Upper lobe of right lung (tissue), 1 donor: ENCODE measurements around the gene RUSF1. TPM values are rescaled to one million over a fixed set of nuclear protein-coding genes. Genes with fewer than 3 reads are reported as not detected.
A peak's percentile ranks its signal among the peaks of the same experiment; 100 is the strongest.

Experiments
- ATAC-seq: fragments of 200-7000 bp; cut with Tn5 transposase; one replicate; pipeline ENCODE4 v1.9.1; 2020; ENCODE audit warnings: mild to moderate bottlenecking, moderate library complexity
- DNase-seq: peaks from one replicate; pipeline ENCODE4 v3.0.0-alpha.2; 2020
- H3K27ac ChIP-seq: fragments of 200-600 bp; one replicate; pipeline ENCODE4 v1.8.0; 2022
- H3K27me3 ChIP-seq: fragments of 200-600 bp; one replicate; pipeline ENCODE4 v1.8.0; 2022; ENCODE audit warnings: mild to moderate bottlenecking
- H3K36me3 ChIP-seq: fragments of 200-600 bp; one replicate; pipeline ENCODE4 v1.8.0; 2022
- H3K4me1 ChIP-seq: fragments of 200-600 bp; one replicate; pipeline ENCODE4 v1.8.0; 2022
- H3K4me3 ChIP-seq: fragments of 200-600 bp; one replicate; pipeline ENCODE4 v1.8.0; 2022; ENCODE audit warnings: mild to moderate bottlenecking
- H3K9me3 ChIP-seq: fragments of 200-600 bp; one replicate; pipeline ENCODE4 v1.8.0; 2022
- CTCF ChIP-seq: fragments of 200-600 bp; IDR thresholded peaks from one replicate; pipeline ENCODE4 v1.8.0; 2022; ENCODE audit warnings: antibody characterized with exemption
- intact Hi-C: fragments of 100-400 bp; cut with DNase I; formaldehyde crosslinking; loops from one replicate; pipeline ENCODE4 v1.11.0; 2022
- total RNA-seq: library from RNA; stranded (reverse); fragmentation: NEBNext Ultra II Directional; extraction: Animal tissue kit (Norgen Biotek cat#: 25700); gene quantifications from one replicate; pipeline ENCODE4 v1.2.1, GENCODE V29; 2021
- donor health status: DM: no; HTN: yes; CAD: no; lungs with severe emphysema.

Gene RUSF1
- total RNA-seq, 1 donor from 2014 or later, result 62.8 TPM

- intact Hi-C loops, result no loop called here
- Histone ChIP-seq H3K36me3 (no peaks in the 10 kb centered on the region), H3K27ac (no peak within 1 kb of the TSS), H3K4me1 (peaks cover 8% of the 10 kb centered on the region), H3K9me3 (no peaks in the 10 kb centered on the region), H3K4me3 (no peak within 1 kb of the TSS), H3K27me3 (no peaks in the 10 kb centered on the region)
- ATAC-seq, result no peak
- no peak for DNase-seq
- TF ChIP-seq CTCF, result no peak
These were observed 25.1 kb downstream of the RUSF1 start, which contains the start of gene SLC5A2 for GRCh38 chr16:31483081-31483480. SLC5A2 (plus strand) TSS chr16:31483123; CDS start chr16:31483137, 14 bp downstream.

- H3K27me3 ChIP-seq, result no peaks in the 10 kb centered on the region
- peaks cover 7% of the 10 kb centered on the region for H3K4me1 ChIP-seq
- TF ChIP-seq CTCF, result no peak
- intact Hi-C loops, result no loop called here
- no peak overlapping the region for H3K4me3 ChIP-seq
- ATAC-seq (no peak), DNase-seq (peak; percentile 62)
- H3K27ac ChIP-seq, result no peak overlapping the region
- no peaks in the 10 kb centered on the region for H3K9me3 ChIP-seq
- H3K36me3 ChIP-seq, result peaks cover 5% of the 10 kb centered on the region
These were observed 27.2 kb downstream of the RUSF1 start for GRCh38 chr16:31480851-31481536.

GRCh38 chr16:31479751-31480150 is 28.4 kb downstream of the RUSF1 start:
- no peak for TF ChIP-seq CTCF
- ATAC-seq, result no peak
- intact Hi-C loops, result no loop called here
- Histone ChIP-seq H3K4me1 (peaks cover 7% of the 10 kb centered on the region), H3K36me3 (peaks cover 9% of the 10 kb centered on the region), H3K9me3 (no peaks in the 10 kb centered on the region), H3K27ac (no peak overlapping the region), H3K4me3 (no peak overlapping the region), H3K27me3 (no peaks in the 10 kb centered on the region)
- no peak for DNase-seq

GRCh38 chr16:31478956-31479355 is 29.2 kb downstream of the RUSF1 start:
- ATAC-seq, result no peak
- no peaks in the 10 kb centered on the region for H3K9me3 ChIP-seq
- TF ChIP-seq CTCF, result no peak
- no peak overlapping the region for H3K4me3 ChIP-seq
- peaks cover 17% of the 10 kb centered on the region for H3K36me3 ChIP-seq
- DNase-seq, result no peak
- no peak overlapping the region for H3K27ac ChIP-seq
- intact Hi-C loops, result no loop called here
- H3K4me1 ChIP-seq, result peaks cover 7% of the 10 kb centered on the region
- no peaks in the 10 kb centered on the region for H3K27me3 ChIP-seq

GRCh38 chr16:31477220-31478216 is 30.7 kb downstream of the RUSF1 start:
- Histone ChIP-seq H3K36me3 (peaks cover 18% of the 10 kb centered on the region), H3K27me3 (no peaks in the 10 kb centered on the region), H3K9me3 (no peaks in the 10 kb centered on the region), H3K4me3 (peak overlapping the region; percentile 54), H3K4me1 (peaks cover 9% of the 10 kb centered on the region), H3K27ac (peak overlapping the region; percentile 80)
- DNase-seq (peak; percentile 93), ATAC-seq (peak; percentile 73)
- intact Hi-C loops, result no loop called here
- peak; percentile 40 for TF ChIP-seq CTCF
